Activated CD4-positive, alpha-beta T cell treated with anti-CD3 and anti-CD28 coated beads for 48 hours (primary cell): ENCODE data around the gene ABCC6.
"Not testable (repeated sequence)": the region's sequence is repeated elsewhere in the genome, so short reads cannot be mapped to it uniquely, and the experiment has no call there.

Experiments
- DNase-seq: peaks from one replicate; pipeline ENCODE4 v3.0.0-alpha.2; 2020

Gene ABCC6

DNA sequence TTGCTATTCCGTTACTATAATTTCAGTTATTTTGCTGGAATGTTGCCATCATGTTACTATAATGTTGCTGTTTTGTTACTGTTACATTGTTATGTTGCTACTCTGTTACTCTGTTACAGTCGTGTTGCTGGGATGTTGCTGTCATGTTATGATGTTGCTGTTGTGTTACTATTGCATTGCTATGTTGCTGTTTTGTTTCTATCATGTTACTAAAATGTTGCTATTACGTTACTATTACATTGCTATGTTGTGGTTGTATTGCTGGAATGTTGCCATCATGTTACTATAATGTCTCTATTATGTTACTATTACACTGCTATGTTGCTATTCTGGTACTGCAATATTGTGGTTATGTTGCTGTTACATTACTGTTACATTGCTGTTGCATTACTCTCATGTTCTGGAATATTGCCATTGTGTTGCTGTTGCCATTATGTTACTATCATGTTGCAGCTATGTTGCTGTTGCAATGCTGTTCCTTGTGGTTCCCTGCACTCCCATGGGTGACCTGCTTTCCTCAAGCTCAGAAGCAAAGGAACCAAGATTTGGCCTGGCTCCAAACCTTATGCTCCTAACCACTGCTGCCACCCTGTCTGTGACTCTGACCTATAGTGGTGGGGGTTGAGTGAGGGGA is 64.4 kb downstream of the ABCC6 start:
- no peak for DNase-seq

DNA sequence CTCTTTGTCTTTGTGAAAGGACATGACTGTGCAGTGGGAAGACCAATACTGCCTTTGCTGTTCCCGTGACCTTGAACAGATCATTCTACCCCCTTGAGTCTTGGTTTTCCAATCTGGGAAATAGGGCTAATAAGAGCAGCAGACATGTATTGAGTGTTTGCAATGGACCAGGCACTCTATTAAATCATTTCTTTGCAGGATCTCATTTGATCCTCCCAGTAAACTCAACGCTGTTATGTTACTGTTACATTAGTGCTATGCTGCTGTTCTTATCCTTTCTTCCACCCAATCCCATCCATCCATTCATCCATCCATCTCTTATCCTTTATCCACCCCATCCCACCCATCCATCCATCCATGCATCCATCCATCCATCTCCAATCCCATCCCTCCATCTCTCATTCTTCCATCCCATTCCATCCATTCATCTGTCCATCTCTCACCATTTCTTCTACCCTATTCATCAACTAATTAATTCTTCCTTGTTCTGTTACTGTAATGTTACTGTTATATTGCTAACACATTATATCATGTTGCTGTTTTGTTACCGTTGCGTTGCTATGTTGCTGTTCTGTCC is 65.1 kb downstream of the ABCC6 start:
- no peak for DNase-seq

DNA sequence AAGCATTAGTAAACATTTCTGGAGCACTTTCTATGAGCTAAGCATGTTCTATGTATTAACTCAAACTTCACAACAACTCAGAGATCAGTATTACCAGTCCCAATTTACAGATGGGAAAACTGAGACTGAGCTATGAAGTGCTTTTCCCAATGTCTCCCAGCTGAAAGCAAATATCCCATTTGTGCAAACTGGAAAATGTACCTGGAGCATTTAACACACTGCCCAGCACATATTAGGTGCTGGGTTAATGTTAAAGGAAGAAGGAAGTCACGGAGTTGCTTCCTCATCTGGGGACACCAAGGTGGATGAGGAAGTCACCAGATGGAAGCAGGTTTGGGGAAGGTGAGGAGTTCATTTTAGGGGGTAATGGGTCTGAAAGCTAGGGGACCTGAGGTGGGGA is 66.1 kb downstream of the ABCC6 start:
- DNase-seq: no peak

DNA sequence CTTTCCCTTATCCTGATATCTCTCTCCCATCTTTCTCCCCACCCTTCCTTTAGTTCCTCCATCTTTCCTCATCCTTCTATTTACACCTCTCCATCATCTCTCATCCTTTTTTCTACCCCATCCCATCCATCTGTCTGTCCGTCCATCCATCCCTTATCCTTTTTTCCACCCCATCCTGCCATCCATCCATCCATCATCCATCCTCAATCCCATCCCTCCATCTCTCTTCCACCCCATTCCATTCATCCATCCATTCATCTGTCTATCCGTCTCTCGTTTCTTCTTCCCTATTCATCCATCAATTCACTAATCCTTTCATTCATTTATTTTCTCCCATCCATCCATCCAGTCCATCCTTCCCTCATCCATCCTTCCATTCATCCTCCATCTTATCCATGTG is 68.1 kb downstream of the ABCC6 start:
- no peak for DNase-seq

DNA sequence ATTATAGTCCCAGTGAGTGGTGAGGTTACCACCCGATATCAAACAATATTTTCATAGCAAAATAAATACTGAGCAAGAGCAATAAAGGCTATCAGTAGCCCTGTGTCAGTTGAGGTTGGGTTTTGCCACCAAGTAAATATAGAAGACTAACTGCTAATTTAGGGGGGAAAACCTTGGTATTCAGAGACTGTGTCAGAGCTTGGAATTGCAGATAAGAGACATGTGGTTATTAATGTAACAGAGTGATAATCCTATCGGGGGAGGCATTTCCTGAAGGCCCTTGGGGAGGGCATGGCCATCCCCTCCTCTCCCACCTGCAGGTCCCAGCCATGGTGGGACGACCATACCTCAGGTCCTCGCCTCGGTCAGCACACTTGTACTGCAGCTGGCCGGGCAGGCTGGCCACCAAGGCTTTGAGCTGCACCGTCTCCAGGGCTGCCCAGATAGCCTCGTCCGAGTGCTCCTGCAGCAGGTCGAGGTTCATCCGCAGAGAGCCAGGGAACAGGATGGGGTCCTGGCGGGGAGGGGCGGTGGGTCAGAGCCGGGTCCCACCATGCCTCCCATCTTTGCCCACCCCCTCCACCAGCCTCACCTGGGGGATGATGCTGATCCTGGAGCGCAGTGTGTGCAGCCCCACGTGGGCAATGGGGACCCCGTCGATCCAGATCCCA is 68.9 kb downstream of the ABCC6 start:
- DNase-seq: no peak

DNA sequence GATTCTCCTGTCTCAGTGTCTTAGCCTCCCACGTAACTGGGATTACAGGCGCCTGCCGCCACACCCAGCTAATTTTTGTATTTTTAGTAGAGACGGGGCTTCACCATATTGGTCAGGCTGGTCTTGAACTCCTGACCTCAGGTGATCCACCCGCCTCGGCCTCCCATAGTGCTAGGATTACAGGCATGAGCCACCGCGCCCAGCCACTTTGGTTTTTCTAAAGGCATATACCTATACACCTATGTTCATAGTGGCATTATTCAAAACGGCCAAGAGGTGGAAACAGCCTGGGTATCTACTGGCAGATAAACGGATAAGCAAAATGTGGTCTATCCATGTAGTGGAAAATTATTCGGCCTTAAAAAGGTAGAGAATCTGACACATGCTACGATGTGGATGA is 70.3 kb downstream of the ABCC6 start:
- not testable (repeated sequence) for DNase-seq

DNA sequence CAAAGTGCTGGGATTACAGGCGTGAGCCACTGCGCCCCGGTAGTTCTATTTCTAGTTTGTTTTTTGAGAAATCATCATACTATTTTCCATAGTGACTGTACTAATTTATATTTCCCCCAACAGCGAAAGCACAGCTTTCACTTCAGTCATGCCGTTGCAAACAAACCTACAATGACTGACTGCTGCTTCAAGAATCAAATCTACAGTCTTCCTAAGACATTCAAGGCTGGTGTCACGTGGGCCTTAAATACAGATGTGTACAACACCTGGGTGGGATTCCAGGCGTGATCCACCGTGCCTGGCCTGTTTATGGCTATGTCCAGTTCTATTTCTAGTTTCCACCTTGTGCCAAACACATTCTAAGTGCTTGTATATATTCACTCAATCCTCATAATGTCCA is 72.0 kb downstream of the ABCC6 start:
- DNase-seq: no peak

DNA sequence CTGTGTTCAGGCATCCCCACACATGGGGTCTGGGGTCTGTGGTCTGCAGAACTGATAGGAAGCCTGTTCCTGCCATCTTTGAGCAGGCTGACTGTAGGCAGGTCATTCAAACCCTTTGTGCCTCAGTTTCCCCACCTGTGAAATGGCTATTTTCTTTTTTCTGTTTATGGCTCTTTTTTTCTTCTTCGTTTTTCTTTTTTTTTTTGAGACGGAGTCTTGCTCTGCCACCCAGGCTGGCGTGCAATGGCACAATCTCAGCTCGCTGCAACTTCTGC is 72.5 kb downstream of the ABCC6 start:
- DNase-seq: no peak

DNA sequence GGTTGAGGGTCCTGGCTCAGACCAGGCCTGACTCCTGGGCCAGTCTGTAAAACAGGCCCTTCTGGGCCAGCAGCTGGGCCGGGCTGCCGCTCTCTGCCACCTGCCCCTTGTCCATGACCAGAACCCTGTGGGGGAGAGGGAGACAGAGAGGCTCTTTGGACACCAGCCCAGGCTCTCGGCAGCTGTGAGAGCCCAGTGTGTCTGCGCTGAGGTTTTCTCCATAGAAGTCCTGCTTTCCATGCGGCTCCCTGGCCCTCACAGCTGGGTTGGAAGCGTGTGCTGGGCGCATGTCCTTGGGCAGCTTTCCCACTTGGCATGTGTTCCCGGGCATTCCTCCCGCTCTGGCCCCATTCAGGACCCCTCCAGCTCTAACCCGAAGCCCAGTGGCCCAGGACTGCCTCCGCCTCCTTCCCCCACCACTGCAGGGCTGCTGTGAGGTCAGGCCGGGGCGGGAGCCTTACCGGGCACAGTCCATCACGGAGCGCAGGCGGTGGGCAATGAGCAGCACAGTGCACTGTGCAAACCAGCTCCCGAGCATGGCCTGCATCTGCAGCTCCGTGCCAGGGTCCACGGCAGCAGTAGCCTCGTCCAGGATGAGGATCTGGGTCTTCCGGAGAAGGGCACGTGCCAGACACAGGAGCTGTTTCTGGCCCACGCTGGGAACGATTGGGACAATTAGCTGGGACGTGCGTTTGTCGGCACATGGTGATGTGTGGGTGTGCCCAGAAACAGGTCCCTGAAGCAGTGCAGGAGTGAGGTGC is 73.0 kb downstream of the ABCC6 start:
- no peak for DNase-seq

DNA sequence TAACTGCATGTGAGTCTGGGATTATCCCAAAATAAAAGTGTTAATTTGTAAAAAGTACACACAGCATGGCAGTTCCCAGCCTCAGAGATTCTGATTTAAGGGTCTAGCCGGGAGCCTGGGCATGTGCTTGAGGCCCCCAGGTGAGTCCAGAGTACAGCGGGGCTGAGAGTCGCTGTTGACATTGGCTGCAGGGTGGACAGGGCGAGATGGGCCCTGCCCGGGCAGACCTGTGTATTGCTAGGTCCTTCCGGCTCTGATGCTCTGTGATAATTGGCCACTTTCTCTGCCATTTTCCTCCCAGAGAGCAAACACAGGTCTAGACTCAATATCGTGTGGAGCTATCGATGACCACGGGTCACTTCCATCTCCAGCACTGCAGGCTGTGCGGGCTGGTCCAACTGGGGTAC is 73.6 kb downstream of the ABCC6 start:
- DNase-seq: no peak

DNA sequence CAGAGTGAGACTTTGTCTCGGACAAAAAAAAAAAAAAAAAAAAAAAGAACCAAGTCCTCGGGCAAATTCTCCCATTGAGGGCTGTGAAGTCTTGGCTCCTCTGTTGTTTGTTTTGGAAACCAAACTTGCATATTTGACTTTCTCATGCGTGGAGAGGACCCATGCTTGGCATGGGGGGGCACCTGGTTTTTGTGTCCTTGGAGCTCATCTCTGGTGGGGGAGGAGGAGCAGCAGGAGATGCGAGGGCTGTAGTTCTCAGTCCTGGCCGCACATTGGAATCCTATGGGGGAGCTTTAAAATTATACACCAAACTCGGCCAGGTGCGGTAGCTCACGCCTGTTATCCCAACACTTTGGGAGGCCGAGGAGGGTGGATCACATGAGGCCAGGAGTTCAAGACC is 74.5 kb downstream of the ABCC6 start:
- no peak for DNase-seq

DNA sequence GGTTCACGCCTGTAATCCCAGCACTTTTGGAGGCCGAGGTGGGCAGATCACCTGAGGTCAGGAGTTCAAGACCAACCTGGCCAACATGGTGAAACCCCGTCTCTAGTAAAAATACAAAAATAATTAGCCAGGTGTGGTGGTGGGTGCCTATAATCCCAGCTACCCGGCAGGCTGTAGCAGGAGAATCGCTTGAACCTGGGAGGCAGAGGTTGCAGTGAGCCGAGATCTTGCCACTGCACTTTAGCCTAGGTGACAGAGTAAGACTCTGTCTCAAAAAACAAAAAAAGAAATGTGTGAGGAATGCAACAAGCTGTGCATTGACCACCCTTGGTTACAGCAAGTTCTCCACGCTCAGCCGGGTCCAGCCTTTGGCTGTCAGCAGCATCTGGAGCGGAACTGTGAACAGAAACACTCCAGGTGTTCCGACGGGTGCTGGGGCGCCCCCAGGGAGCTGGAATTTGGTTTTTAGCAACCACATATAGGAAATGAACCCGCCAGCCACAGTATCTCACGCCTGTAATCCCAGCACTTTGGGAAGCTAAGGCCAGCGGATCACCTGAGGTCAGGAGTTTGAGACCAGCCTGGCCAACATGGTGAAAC is 75.2 kb downstream of the ABCC6 start:
- not testable (repeated sequence) for DNase-seq

DNA sequence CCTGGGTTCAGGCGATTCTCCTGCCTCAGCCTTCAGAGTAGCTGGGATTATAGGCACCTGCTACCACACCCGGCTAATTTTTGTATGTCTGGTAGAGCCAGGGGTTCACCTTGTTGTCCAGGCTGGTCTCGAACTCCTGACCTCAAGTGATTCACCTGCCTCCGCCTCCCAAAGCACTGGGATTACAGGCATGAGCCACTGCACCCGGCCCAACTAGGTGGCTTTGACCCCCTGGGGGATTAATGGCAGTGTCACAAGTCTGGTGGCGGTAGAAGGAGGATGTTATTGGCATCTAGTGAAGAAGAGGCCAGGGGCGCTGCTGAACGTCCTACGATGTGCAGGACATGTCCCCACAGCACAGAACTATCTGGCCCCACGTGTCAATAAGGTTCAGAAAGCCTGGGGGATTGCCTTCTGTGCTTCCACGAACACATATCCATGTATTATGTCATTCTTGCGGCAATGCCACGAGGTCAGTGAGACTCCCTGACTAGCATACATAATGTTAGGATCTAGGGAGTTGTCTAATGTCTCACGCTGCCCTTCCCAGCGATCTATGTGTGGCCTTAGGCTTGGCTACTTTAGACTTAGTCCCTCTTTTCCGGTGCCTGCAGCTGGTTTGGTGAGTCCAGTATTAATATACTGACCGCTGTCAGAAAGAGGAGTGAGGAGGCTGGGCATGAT is 75.8 kb downstream of the ABCC6 start:
- DNase-seq: no peak

DNA sequence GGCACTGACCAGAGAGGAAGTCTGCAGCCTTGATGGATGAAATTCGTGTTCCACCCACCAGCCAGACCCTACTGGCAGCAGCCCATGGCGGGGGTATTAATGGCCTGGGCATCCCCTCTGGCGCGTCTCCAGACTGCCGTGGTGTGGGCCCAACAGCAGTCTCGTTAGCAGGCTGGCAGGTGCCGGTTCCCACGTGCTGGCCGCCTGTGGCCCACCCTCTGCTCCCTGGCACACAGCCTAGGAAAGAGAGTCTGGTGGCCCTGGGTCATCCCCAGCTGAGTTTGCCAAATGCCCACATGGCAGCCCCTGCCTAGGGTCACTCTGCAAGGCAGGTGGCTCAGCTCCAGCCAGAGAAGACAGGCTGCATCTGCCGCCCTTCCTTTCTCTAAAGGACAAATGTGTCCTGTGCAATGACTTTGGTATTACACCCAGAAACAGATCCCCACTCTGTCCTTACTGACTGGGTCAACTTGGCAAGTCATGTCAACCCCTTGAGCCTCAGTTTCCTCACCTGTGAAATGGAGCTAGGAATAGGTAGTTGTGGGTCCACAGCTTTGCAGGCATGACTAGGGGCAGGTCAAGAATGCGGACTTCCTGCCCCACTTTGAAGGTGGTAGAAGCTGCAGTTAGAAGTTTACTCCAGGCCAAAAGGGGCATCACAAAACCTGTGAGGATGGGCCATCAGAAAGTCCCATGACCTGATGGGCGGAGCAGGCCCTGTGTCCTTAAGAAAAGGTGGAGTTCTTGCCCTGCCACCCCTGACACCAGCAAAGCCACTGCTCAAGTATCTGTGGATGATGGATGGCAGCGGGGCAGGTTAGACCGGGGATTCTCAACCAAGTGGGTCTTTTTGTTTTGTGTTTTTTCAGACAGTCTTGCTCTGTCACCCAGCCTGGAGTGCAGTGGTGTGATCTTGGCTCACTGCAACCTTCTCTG is 76.6 kb downstream of the ABCC6 start:
- DNase-seq: no peak

DNA sequence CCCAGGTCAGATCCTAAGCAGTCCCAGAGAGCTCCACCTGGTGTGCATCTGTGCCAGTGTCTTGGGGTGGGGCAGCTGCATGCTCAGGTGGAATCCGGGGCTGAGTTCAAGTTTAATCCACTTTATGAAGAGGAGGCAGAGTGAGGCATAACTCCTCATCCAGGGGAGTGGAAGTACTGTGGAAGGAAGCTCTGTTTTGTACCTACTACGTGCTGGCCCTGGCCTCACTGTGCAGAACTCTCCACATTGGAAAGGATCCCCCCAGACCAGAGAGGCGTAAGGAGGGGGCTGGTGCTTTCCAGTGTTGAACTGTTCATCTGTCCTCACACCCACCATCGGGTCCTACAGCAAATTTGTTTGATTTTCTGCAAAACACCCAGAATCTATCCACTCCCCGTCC is 78.0 kb downstream of the ABCC6 start:
- no peak for DNase-seq

DNA sequence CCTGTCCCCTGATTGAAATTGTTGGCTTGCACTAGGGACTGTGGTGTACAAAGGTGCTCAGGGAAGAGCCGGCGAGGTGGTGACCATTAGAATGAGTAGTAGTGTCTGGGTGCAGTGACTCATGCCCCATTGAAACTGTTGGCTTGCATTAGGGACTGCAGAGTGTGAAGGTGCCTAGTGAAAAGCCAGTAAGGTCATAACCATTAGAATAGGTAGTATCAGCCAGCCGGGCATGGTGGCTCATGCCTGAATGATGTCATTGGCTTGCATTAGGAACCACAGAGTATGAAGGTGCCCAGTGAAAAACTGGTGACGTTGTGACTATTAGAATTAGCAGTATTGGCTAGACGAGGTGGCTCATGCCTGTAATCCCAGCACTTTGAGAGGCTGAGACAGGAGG is 78.9 kb downstream of the ABCC6 start:
- no peak for DNase-seq

DNA sequence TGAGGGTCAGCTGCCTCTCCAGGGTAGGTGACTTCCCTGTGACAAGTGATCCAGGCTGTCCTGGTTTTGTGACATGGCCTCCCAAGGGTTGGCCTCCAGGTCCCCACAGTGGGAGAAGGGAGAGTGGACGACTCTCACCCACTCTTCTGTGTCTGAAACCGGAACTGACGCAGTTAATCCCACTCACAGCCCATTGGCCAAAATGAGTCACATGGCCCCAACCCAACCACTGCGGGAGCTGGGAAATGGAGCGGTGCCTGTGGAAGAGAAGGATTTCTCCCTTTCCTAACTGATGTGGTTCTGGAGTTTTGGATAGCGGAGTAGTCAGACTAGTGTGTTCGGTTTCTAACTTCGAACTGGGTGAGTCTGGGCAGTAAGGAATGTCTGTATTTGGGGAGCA is 79.4 kb downstream of the ABCC6 start:
- no peak for DNase-seq

DNA sequence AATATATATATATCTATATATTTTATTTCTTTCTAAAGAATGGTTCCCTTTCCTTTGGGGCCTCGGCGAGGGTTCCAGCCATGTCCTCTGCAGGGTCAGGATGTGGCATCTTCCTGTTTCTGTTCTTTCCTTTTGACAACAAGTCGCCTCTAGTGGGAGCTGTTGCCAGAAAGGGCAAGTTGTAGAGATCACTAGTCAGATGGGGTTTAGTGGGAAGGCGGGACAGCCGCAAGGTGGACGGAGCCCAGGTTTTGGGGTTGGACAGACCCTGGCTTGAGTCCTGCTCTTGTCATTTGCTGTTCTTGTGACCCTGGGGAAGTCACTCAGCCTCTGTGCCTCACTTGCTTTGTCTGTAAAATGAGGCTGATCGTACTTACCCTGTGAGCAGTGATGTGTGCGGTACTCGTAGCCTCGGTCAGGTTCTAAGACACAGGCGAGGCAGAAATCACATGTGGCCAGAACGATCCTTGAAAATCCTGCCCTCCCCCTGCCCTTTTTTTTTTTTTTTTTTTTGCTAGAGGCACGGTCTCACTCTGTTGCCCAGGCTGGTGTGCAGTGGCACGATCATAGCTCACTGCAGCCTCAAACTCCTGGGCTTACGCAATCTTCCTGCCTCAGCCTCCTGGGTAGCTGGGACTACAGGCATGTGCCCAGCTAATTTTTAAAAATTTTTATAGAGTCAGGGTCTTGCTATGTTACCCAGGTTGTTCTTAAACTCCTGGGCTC is 80.1 kb downstream of the ABCC6 start:
- peak; percentile 31 for DNase-seq

DNA sequence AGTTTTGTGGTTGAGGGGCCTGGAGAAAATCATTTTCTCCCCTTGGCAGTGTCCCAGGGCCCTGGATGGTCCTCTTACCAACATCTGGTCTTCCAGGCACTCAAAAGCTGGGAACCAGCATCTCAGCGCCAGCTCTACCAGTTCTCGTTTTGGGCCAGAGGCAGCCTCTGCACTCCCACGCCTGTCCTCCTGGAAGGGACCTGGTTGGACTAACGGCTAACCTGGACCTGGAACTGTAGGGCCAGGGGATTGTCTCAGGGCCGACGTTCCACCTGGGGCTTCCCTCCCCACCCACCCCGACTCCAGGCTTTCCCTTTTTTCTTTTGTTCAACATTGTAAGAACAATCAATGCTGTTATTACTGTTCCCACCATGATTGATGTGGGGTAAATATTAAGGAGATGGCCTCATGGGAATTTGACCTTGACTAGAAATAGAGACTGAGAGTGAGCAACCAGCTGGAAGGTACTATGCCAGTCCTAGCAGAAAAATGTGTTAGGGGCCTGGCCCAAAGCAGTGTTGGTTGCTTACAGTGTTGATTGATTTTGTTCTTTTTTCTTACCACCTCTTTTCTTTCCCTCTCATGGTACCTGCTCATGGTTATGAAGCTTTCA is 81.4 kb downstream of the ABCC6 start:
- no peak for DNase-seq

DNA sequence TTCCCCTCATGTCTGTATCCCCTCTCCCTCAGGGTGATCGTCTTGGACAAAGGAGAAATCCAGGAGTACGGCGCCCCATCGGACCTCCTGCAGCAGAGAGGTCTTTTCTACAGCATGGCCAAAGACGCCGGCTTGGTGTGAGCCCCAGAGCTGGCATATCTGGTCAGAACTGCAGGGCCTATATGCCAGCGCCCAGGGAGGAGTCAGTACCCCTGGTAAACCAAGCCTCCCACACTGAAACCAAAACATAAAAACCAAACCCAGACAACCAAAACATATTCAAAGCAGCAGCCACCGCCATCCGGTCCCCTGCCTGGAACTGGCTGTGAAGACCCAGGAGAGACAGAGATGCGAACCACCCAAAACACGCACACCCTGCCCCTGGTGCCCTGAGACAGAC is 82.2 kb downstream of the ABCC6 start:
- DNase-seq: no peak

DNA sequence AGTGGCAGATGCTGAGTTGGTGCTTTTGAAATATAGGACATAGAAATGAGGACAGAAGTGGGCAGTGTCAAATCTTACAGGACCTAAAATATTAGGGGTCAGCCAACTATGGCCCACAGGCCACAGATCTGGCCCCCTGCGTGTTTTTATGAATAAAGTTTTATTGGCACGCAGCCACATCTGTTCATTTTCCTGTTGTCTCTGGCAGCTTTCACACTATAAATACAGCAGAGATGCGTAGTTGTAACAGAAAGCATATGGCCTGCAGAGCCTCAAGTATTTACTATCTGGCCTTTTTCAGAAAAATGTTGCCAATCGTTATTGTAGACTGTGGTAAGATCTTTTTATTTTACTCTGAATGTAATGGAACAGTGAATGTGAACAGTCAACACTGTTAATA is 82.8 kb downstream of the ABCC6 start:
- no peak for DNase-seq
